ENCODE measurements around the gene RAB30. TPM values are rescaled to one million over a fixed set of nuclear protein-coding genes. Genes with fewer than 3 reads are reported as not detected.

RAB30 gene
- total RNA-seq, 1 experiment from 2014 or later = 1.5 TPM

- no peak for DNase-seq
- intact Hi-C loops (cut with micrococcal nuclease; ENCODE audit: unreplicated experiment) = no loop called here
- Mint-ChIP-seq H3K9me3 (ENCODE audit: low read depth, unreplicated experiment) (no peaks in the 10 kb centered on the region), H3K4me1 (ENCODE audit: low read depth, unreplicated experiment) (no peaks in the 10 kb centered on the region), H3K4me3 (ENCODE audit: low read depth, unreplicated experiment) (no peak overlapping the region), H3K36me3 (ENCODE audit: insufficient read depth, unreplicated experiment) (no peaks in the 10 kb centered on the region), H3K27me3 (ENCODE audit: unreplicated experiment) (peaks cover 13% of the 10 kb centered on the region), H3K27ac (ENCODE audit: unreplicated experiment) (no peak overlapping the region)
- CTCF ChIA-PET = no interaction called here
- no TSS peak for BruUV-seq (replicated peaks)
- no peak for TF ChIP-seq CTCF (IDR thresholded peaks at IDR 0.05; ENCODE audit: unreplicated experiment)
These were observed 76.5 kb downstream of the RAB30 start for GRCh38 chr11:82995235-82995634.

- TF ChIP-seq CTCF (IDR thresholded peaks at IDR 0.05; ENCODE audit: unreplicated experiment) = no peak
- intact Hi-C loops (cut with micrococcal nuclease; ENCODE audit: unreplicated experiment) = no loop called here
- no peak overlapping the region for H3K4me3 Mint-ChIP-seq (ENCODE audit: low read depth, unreplicated experiment)
- BruUV-seq (replicated peaks) = no TSS peak
- DNase-seq = no peak
- CTCF ChIA-PET = no interaction called here
- H3K27ac Mint-ChIP-seq (ENCODE audit: unreplicated experiment) = no peak overlapping the region
- H3K36me3 Mint-ChIP-seq (ENCODE audit: insufficient read depth, unreplicated experiment) = no peaks in the 10 kb centered on the region
- H3K9me3 Mint-ChIP-seq (ENCODE audit: low read depth, unreplicated experiment) = no peaks in the 10 kb centered on the region
- H3K27me3 Mint-ChIP-seq (ENCODE audit: unreplicated experiment) = peaks cover 13% of the 10 kb centered on the region
- no peaks in the 10 kb centered on the region for H3K4me1 Mint-ChIP-seq (ENCODE audit: low read depth, unreplicated experiment)
These were observed 77.0 kb downstream of the RAB30 start for GRCh38 chr11:82994604-82995230.

DNA sequence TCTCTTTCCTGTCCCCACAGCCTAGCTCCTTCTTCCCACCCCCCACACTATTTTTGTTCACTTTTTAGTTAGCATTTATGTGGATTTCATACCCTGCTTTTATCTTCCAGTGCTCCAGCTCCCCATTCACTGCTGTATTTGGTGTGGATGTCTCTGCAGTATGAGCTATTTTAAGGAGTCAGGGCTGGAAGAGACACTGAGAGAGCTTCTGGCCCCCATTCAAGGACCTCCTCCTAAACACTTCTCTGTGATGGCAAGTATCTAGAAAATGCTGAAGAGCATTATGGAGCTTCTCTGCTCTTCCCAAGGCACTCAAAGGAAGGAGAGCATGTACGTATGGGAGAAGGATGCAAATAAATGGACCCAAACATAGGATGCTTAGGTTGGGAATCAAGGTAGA, 79.5 kb downstream of the RAB30 start:
- BruUV-seq (replicated peaks) = no TSS peak
- CTCF ChIA-PET = interaction anchor here (0.8 kb wide), 1 partner anchor 90 kb away, joined by 6 read pairs; no protein-coding TSS in a partner anchor
- DNase-seq = no peak
- H3K36me3 Mint-ChIP-seq (ENCODE audit: insufficient read depth, unreplicated experiment) = no peaks in the 10 kb centered on the region
- H3K27ac Mint-ChIP-seq (ENCODE audit: unreplicated experiment) = no peak overlapping the region
- H3K4me3 Mint-ChIP-seq (ENCODE audit: low read depth, unreplicated experiment) = no peak overlapping the region
- no peaks in the 10 kb centered on the region for H3K9me3 Mint-ChIP-seq (ENCODE audit: low read depth, unreplicated experiment)
- TF ChIP-seq CTCF (IDR thresholded peaks at IDR 0.05; ENCODE audit: unreplicated experiment) = no peak
- intact Hi-C loops (cut with micrococcal nuclease; ENCODE audit: unreplicated experiment) = no loop called here
- H3K27me3 Mint-ChIP-seq (ENCODE audit: unreplicated experiment) = peaks cover 13% of the 10 kb centered on the region
- H3K4me1 Mint-ChIP-seq (ENCODE audit: low read depth, unreplicated experiment) = no peaks in the 10 kb centered on the region

GRCh38 chr11:82989628-82990404, 81.9 kb downstream of the RAB30 start:
- H3K4me3 Mint-ChIP-seq (ENCODE audit: low read depth, unreplicated experiment) = no peak overlapping the region
- CTCF ChIA-PET = no interaction called here
- TF ChIP-seq CTCF (IDR thresholded peaks at IDR 0.05; ENCODE audit: unreplicated experiment) = no peak
- H3K36me3 Mint-ChIP-seq (ENCODE audit: insufficient read depth, unreplicated experiment) = no peaks in the 10 kb centered on the region
- no peaks in the 10 kb centered on the region for H3K9me3 Mint-ChIP-seq (ENCODE audit: low read depth, unreplicated experiment)
- H3K27me3 Mint-ChIP-seq (ENCODE audit: unreplicated experiment) = peaks cover 13% of the 10 kb centered on the region
- H3K4me1 Mint-ChIP-seq (ENCODE audit: low read depth, unreplicated experiment) = no peaks in the 10 kb centered on the region
- no peak for DNase-seq
- no peak overlapping the region for H3K27ac Mint-ChIP-seq (ENCODE audit: unreplicated experiment)
- intact Hi-C loops (cut with micrococcal nuclease; ENCODE audit: unreplicated experiment) = no loop called here
- BruUV-seq (replicated peaks) = no TSS peak

Measured in Calu3 (cell line).